Central memory CD8-positive, alpha-beta T cell (primary cell): Measurements from ENCODE around the gene MC3R.

ENCODE experiments used
- ATAC-seq: fragments of 150-1000 bp; cut with Tn5 transposase; replicated peaks from 2 replicates; pipeline ENCODE4 v1.10.0; 2022; ENCODE audit warnings: mild to moderate bottlenecking, moderate FRiP score, moderate number of reproducible peaks; ENCODE audit not compliant: poor library complexity, severe bottlenecking; ENCODE audit errors: extremely low read depth
- DNase-seq, 2 donors: peaks; one replicate each; pipeline ENCODE4 v3.0.0; 2021; ENCODE audit warnings: low spot score in 2 of 2
- H3K27ac Mint-ChIP-seq: one replicate; pipeline ENCODE4 v1.8.0; 2022; ENCODE audit warnings: low read depth, mild to moderate bottlenecking, moderate library complexity, mixed read lengths
- H3K27me3 Mint-ChIP-seq: one replicate; pipeline ENCODE4 v1.8.0; 2022; ENCODE audit warnings: mixed read lengths
- H3K36me3 Mint-ChIP-seq: one replicate; pipeline ENCODE4 v1.8.0; 2022; ENCODE audit warnings: mild to moderate bottlenecking, moderate library complexity, mixed read lengths; ENCODE audit not compliant: insufficient read depth
- H3K4me1 Mint-ChIP-seq: one replicate; pipeline ENCODE4 v1.8.0; 2022; ENCODE audit warnings: mixed read lengths
- H3K4me3 Mint-ChIP-seq: one replicate; pipeline ENCODE4 v1.8.0; 2022; ENCODE audit warnings: mild to moderate bottlenecking, moderate library complexity, mixed read lengths
- H3K9me3 Mint-ChIP-seq: one replicate; pipeline ENCODE4 v1.8.0; 2022; ENCODE audit warnings: mixed read lengths

The MC3R gene

DNA sequence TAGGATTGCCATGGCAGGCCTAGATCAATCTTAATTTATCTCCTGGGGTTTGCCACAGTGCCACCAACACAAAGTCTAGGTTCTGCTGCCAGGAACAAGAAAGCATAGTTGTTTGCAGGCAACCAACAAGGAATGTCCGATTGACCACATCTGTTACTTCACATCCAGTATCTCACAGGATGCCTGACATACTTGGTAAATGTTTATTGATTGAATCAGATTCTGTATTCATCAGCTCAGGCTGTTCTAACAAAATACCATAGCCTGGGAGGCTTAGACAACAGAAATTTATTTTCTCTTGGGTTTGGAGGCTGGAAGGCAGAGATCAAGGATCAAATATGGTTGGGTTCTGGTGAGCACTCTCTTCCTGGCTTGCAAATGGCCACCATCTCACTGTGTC, 26.3 kb upstream of the MC3R start:
- Mint-ChIP-seq H3K4me3 (no peak overlapping the region), H3K36me3 (peaks cover 3% of the 10 kb centered on the region), H3K27ac (no peak overlapping the region), H3K4me1 (no peaks in the 10 kb centered on the region), H3K9me3 (peaks cover 12% of the 10 kb centered on the region), H3K27me3 (peaks cover 10% of the 10 kb centered on the region)
- ATAC-seq (no peak), DNase-seq (no peak)

DNA sequence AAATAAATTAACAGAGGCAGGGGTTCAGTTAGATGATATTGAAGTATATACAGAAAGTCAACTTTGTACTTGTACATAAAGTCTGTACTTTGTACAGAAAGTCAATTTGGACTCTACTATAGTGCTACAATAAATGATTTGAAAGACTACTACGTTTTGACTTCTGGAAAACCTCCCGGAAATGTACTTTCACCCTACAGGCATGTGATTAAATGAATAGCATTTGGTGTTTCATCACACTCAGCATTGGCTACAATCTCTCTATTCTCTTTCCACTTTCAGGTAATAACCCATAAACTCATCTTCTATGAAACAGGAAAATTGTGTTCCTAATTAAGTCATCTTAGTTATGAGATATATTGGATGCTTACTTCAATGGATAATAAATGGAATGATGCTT, 25.6 kb upstream of the MC3R start:
- Mint-ChIP-seq H3K27me3 (peaks cover 14% of the 10 kb centered on the region), H3K4me1 (no peaks in the 10 kb centered on the region), H3K36me3 (peaks cover 3% of the 10 kb centered on the region), H3K4me3 (no peak overlapping the region), H3K27ac (no peak overlapping the region), H3K9me3 (peaks cover 12% of the 10 kb centered on the region)
- ATAC-seq (no peak), DNase-seq (no peak)

GRCh38 chr20:56223352-56223751, 25.2 kb upstream of the MC3R start:
- Mint-ChIP-seq H3K4me1 (no peaks in the 10 kb centered on the region), H3K27me3 (peaks cover 18% of the 10 kb centered on the region), H3K9me3 (peaks cover 12% of the 10 kb centered on the region), H3K27ac (no peak overlapping the region), H3K4me3 (no peak overlapping the region), H3K36me3 (peaks cover 3% of the 10 kb centered on the region)
- DNase-seq (no peak), ATAC-seq (no peak)

DNA sequence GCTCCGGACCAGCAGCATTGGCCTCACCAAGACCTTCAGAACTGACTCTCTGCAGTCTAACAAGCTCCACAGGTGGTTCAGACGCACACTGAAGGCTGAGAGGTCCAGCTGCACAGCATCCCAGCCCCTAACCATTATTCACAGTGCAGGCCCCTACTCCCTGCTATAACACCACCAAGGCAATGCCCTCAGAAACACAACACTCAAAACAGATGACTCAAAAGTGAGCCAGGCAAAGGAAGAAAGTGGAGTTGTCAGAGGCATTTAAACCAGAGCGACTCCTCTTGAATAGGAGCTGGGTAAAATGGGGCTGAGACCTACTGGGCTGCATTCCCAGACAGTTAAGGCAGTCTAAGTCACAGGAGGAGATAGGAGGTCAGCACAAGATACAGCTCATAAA, 20.5 kb upstream of the MC3R start:
- no peaks in the 10 kb centered on the region for H3K4me1 Mint-ChIP-seq
- no peak overlapping the region for H3K27ac Mint-ChIP-seq
- ATAC-seq (no peak), DNase-seq (no peak)
- H3K4me3 Mint-ChIP-seq: no peak overlapping the region
- peaks cover 10% of the 10 kb centered on the region for H3K27me3 Mint-ChIP-seq
- H3K9me3 Mint-ChIP-seq: peaks cover 5% of the 10 kb centered on the region
- peaks cover 1% of the 10 kb centered on the region for H3K36me3 Mint-ChIP-seq

DNA sequence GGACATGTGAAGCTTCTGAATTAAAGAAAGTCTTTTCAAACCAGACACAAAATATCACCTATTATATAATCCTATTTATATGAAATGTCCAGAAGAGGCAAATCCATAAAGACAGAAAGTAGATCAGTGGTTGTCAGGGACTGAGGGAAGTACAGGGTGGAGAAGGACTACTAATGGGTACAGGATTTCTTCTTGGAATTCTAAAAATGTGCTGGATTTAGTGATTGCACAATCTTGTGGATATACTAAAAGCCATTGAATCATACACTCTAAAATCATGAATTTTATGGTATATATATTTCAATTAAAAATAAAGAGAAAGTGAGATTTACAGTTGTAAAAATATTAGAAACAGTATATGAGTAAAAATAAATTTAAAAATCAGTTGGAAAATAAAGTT, 18.7 kb upstream of the MC3R start:
- Mint-ChIP-seq H3K36me3 (no peaks in the 10 kb centered on the region), H3K9me3 (peaks cover 17% of the 10 kb centered on the region), H3K27me3 (peaks cover 10% of the 10 kb centered on the region), H3K27ac (no peak overlapping the region), H3K4me1 (no peaks in the 10 kb centered on the region), H3K4me3 (no peak overlapping the region)
- no peak for ATAC-seq
- no peak for DNase-seq

- no peak overlapping the region for H3K4me3 Mint-ChIP-seq
- H3K36me3 Mint-ChIP-seq: no peaks in the 10 kb centered on the region
- peaks cover 24% of the 10 kb centered on the region for H3K9me3 Mint-ChIP-seq
- no peak overlapping the region for H3K27ac Mint-ChIP-seq
- DNase-seq: no peak
- H3K4me1 Mint-ChIP-seq: no peaks in the 10 kb centered on the region
- ATAC-seq: no peak
- no peaks in the 10 kb centered on the region for H3K27me3 Mint-ChIP-seq
These were observed 14.4 kb upstream of the MC3R start for GRCh38 chr20:56234110-56234509.

GRCh38 chr20:56237335-56237734, 11.2 kb upstream of the MC3R start:
- no peak overlapping the region for H3K27ac Mint-ChIP-seq
- no peaks in the 10 kb centered on the region for H3K27me3 Mint-ChIP-seq
- no peaks in the 10 kb centered on the region for H3K36me3 Mint-ChIP-seq
- DNase-seq: no peak
- ATAC-seq: no peak
- peaks cover 22% of the 10 kb centered on the region for H3K9me3 Mint-ChIP-seq
- no peaks in the 10 kb centered on the region for H3K4me1 Mint-ChIP-seq
- no peak overlapping the region for H3K4me3 Mint-ChIP-seq

GRCh38 chr20:56244259-56244658, 4.3 kb upstream of the MC3R start:
- Mint-ChIP-seq H3K27ac (no peak overlapping the region), H3K27me3 (peaks cover 23% of the 10 kb centered on the region), H3K9me3 (no peaks in the 10 kb centered on the region), H3K4me3 (no peak overlapping the region), H3K4me1 (no peaks in the 10 kb centered on the region), H3K36me3 (peaks cover 3% of the 10 kb centered on the region)
- no peak for ATAC-seq
- no peak for DNase-seq

DNA sequence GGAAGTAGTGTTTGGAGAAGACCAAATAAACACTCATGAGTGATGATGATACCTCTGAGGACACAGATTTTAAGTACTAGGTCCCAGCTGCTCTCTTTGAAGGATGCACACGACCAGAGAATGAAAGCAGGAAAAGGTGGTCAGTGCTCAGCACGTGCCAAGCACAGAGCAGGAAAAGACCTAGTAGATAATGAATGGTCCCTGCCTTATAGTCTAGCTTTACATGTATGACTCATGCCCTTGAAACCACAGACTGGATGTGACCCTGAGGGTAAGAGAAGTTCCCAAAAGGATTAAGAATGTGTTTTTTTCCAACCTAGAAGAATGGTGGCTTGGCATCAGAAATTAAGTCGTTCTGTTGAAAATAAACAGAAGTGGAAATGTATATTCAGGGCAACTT, 2.8 kb upstream of the MC3R start:
- ATAC-seq (no peak), DNase-seq (no peak)
- Mint-ChIP-seq H3K27me3 (peaks cover 32% of the 10 kb centered on the region), H3K27ac (no peak overlapping the region), H3K36me3 (peaks cover 3% of the 10 kb centered on the region), H3K9me3 (no peaks in the 10 kb centered on the region), H3K4me3 (no peak overlapping the region), H3K4me1 (no peaks in the 10 kb centered on the region)

- Mint-ChIP-seq H3K36me3 (no peaks in the 10 kb centered on the region), H3K27me3 (peaks cover 58% of the 10 kb centered on the region), H3K9me3 (no peaks in the 10 kb centered on the region), H3K4me3 (no peak overlapping the region), H3K27ac (no peak overlapping the region), H3K4me1 (no peaks in the 10 kb centered on the region)
- DNase-seq (no peak), ATAC-seq (no peak)
These were observed 868 bp downstream of the MC3R start for GRCh38 chr20:56249244-56249955.

GRCh38 chr20:56249956-56250355, 1.4 kb downstream of the MC3R start:
- ATAC-seq (no peak), DNase-seq (no peak)
- Mint-ChIP-seq H3K4me1 (no peaks in the 10 kb centered on the region), H3K36me3 (no peaks in the 10 kb centered on the region), H3K27me3 (peaks cover 58% of the 10 kb centered on the region), H3K4me3 (no peak overlapping the region), H3K9me3 (no peaks in the 10 kb centered on the region), H3K27ac (no peak overlapping the region)

- Mint-ChIP-seq H3K27me3 (peaks cover 43% of the 10 kb centered on the region), H3K4me3 (no peak overlapping the region), H3K27ac (no peak overlapping the region), H3K36me3 (no peaks in the 10 kb centered on the region), H3K4me1 (no peaks in the 10 kb centered on the region), H3K9me3 (no peaks in the 10 kb centered on the region)
- DNase-seq (no peak), ATAC-seq (no peak)
These were observed 9.1 kb downstream of the MC3R start for GRCh38 chr20:56257604-56258003.

GRCh38 chr20:56259948-56260347, 11.4 kb downstream of the MC3R start:
- H3K27ac Mint-ChIP-seq: no peak overlapping the region
- no peaks in the 10 kb centered on the region for H3K9me3 Mint-ChIP-seq
- H3K4me1 Mint-ChIP-seq: no peaks in the 10 kb centered on the region
- DNase-seq: no peak
- ATAC-seq: no peak
- H3K27me3 Mint-ChIP-seq: peaks cover 45% of the 10 kb centered on the region
- H3K36me3 Mint-ChIP-seq: no peaks in the 10 kb centered on the region
- no peak overlapping the region for H3K4me3 Mint-ChIP-seq
